HG03066 (cell line): ENCODE data around the gene GCLC.
"Not testable (repeated sequence)": the region's sequence is repeated elsewhere in the genome, so short reads cannot be mapped to it uniquely, and the experiment has no call there.

Experiments
- ATAC-seq: cut with Tn5 transposase; IDR thresholded peaks from one replicate; pipeline ENCODE4 v1.9.1; 2021; ENCODE audit warnings: low read depth; ENCODE audit not compliant: unreplicated experiment

Gene GCLC

GRCh38 chr6:53495506-53496499 is 49.1 kb downstream of the GCLC start:
- no peak for ATAC-seq

DNA sequence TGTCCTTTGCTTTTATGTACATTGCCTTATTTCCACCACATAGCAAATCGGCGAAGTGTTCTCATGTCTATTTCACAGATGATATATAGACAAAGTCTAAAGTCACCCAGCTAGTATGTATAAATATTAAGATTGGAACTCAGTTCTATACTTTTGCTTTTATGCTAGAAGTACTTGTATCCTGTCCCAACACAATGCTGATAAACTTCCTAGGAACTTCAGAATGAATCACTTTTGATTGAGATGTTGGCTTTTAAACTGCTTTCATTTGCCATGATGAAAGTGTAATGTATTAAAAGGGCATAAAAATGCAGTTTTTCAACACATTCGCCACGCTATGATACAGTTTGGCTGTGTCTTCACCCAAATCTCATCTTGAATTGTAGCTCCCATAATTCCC is 50.8 kb downstream of the GCLC start:
- no peak for ATAC-seq

- no peak for ATAC-seq
Observed at GRCh38 chr6:53493635-53494025, 51.3 kb downstream of the GCLC start.

DNA sequence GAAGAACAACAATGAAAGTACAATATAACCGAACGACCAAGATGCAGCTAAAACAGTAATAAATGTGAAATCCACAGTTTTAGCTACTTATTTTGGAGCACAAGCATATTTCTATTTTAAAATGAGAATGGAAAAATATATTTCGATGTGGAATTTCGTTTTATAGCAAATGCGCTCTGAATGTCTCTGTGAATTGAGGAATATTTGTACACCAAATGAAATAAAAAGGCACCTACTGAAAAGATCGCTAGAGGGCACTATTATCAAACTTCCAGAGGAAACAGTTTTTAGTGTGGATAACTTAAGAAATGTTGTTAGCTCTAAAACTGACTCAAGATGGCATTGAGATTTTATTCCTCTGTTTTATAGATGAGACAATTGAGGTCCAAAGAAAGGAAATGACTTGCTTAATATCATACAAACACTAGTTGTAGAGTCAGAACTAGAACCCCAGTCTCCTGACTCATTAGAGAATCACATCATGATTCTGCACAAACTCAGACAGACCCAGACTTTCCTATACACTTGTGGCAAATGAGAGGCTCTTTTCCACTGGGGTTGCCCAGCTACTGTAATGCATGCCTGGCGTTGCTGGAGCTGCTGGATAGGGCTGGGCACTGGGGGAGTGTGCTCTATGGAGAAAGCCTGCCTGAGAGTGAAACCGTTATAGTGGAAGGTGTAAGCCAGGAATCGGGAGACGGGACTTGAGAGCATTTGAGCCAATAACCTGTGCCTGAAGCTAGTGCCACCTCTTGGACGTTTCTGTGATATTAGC is 51.9 kb downstream of the GCLC start:
- no peak for ATAC-seq

DNA sequence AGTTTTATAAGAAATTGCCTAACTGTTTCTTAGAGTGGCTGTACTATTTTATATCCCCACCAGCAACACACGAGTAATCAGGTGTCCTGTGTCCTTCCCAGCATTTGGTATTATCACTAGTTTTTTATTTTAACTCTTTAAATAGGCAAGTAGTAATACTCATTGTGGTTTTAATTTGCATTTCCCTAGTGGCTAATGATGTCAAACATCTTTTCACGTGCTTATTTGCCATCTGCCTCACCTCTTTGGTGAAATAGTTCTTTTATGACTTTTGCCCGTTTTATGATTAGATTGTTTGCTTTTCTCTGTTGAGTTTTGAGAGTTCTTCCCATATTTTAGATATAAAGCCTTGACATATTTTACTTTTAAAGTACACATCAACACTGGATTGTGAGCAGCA is 57.8 kb downstream of the GCLC start:
- no peak for ATAC-seq

DNA sequence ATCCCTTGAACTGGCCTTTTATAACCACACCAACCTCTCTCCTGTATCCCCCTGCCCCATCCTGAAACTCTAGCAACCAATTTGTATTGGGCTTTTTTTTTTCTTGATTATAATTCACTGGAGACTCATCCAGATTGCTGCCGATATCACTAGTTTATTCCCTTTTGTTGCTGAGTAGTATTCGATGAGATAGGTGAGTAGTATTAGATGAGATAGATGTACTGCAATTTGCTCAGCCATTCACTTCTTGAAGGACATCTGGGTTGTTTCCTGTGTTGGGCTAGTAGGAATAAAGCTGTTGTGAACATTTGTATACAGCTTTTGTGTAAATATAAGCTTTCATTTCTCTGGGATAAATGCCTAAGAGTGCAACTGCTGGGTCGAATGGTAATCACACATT is 58.2 kb downstream of the GCLC start:
- no peak for ATAC-seq

DNA sequence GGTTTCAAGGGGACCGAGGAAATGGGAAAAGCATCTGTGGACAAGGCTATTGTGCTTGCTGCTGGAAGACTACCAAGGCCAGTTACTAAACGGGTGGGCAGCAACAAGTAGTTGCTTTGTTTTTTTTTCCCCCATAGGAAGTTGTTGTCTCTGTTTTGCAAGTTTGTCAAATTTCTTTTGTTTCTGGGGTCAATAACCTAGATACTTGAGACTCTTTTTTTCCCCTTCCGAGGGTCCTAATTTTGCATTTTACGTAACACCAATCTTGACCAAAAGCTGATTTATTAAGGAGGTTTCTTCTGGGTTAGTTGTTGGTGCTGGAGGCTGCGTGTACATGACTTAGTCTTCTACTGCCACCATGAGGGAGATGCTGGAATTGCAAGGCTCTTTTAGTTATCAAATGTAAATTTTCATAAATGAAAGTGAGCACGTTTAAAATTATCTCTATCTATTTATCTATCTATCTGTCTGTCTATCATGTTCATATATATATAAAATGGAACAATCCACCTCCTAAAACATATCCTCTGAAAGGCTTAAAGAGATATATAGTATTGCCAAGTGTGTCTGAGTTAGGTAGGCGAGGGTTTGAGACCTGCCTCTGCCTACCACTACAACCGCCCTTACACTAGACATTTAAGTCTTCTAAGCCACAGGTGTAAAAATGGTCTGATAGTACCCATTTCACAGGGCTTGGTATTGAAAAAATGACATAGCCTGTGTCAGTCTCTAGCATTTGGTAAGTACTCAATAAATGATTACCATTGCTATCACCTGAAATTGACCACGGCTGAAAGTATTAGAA is 60.2 kb downstream of the GCLC start:
- ATAC-seq = no peak

DNA sequence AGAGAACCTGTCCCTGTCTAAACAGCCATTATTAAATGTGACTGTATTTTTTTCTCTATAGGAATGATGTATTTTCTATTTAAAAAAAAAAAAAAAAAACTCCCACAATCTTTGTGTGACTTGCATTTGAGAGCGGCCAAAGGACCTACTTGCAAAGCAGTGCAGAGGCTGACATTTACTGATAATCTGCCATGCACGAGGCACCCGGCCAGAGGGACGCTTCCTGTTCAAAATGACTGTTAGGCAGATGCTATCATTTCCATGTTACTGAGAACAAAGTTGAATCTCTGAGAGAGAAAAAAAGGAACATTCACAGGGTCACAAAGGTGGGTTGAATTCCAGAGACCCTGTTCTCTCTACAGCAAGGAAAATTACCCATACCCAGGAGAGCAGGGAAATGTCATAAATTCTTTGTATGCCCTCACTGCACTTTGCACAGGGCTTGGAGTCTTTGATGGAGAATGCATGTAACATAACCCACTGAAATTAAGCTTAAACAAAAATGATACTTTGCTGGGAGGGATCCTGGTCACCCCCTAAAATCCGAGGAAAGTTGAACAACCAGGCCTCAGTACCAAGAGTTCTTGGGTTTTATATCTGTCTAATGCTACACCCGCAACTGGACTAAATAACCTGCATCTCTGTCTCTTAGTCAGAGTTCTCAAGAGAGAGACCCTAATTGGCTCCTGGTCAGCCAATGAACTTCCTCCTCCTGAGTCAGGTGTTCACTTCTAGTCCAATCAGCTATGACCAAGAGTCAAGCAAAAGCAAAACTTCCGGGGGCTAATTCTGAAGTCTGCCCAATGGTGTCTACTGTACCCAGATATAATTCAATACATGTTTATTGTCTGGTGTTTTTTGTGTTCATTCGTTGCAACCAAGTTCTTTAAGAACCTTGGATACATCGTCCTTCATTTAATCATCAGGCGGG is 61.2 kb downstream of the GCLC start:
- ATAC-seq = no peak

- no peak for ATAC-seq
Observed at GRCh38 chr6:53481323-53481722, 63.6 kb downstream of the GCLC start.

- ATAC-seq = not testable (repeated sequence)
Observed at GRCh38 chr6:53480774-53481173, 64.1 kb downstream of the GCLC start.

DNA sequence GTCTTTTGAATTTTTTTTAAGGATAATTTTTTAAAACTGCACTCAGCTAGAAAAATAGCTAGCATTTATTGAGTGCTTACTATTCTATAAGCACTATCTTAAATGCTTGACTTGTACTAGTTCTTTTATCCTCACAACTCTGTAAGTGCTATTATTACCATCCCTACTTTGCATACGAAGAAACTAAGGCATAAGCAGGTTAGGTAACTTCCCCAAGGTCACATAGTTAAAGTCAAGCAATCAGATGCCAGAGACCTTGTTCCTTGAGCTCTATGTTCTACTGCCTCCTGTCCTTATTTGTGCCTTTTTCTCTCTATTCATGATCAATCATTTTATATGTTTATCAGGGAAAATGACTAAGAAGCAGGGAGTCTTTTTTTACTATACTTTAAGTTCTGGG is 65.0 kb downstream of the GCLC start:
- ATAC-seq = no peak

DNA sequence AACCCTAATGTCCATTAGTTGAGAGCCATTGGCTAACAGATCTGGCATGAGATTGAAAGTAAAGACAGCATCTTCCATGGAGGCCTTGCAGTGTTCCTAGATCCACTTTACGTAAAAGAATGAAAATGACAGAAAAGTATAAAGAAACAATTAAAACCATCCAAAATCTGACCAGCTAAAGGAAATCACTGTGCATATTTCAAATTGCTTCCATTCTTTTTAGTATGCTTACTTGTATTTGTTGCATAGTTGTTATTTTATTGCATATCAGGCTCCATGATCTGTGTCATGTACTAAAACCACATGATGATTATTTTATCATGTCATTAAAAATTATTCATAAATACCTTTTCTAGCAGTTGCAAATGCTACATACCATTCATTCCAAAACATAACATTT is 67.9 kb downstream of the GCLC start:
- no peak for ATAC-seq

- no peak for ATAC-seq
Observed at GRCh38 chr6:53474010-53474409, 70.9 kb downstream of the GCLC start.

GRCh38 chr6:53469163-53469562 is 75.7 kb downstream of the GCLC start:
- ATAC-seq = no peak

GRCh38 chr6:53466257-53466656 is 78.6 kb downstream of the GCLC start:
- no peak for ATAC-seq

- no peak for ATAC-seq
Observed at GRCh38 chr6:53465732-53466131, 79.2 kb downstream of the GCLC start.

GRCh38 chr6:53464927-53465460 is 79.9 kb downstream of the GCLC start:
- no peak for ATAC-seq

DNA sequence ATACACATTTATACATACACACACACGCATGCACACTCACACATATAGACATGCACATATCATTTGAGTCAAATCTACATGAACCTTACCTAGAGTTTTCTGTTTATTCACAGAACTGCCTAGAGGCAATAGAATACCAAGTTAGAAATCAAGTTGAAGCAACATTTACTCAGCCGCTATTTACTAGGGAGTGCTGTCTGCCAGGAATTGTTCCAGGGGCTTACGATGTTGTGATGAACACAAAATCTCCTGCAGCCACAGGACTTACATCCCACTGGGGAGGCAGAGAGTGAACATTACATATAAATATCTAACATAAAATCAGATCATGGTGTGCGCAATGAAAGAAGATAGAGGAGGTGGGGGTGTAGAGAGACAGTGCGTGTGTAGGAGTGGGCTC is 80.4 kb downstream of the GCLC start:
- no peak for ATAC-seq

DNA sequence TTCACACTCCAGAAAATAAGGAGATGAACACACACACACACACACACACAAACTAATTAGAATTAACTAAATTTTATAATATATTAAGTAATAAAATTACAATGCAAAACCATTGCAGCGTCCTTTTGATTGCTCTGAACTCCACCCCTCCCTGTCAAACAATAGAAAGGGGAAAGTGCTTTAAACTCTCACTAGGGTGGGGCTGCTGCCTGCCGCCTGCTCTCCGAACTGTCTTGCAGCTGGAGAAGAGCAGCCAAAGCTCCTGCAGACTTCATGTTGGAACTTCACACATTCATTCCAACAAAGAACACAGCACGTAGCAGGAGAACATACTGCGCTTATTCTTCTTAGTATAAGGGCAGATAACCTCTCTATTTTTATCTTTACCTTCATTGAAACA is 83.2 kb downstream of the GCLC start:
- ATAC-seq = no peak
